ENCODE measurements around the gene ARRDC2. TPM values are rescaled to one million over a fixed set of nuclear protein-coding genes. Genes with fewer than 3 reads are reported as not detected.
A peak's percentile ranks its signal among the peaks of the same experiment; 100 is the strongest.

Gene ARRDC2
- total and polyA plus RNA-seq, 9 of the 15 experiments (the other 6 are each of a cell fraction or from before 2014, with no cell fraction given), result 1.9 to 27.4 (median 15.2) TPM

- TF ChIP-seq, protein P1, sequence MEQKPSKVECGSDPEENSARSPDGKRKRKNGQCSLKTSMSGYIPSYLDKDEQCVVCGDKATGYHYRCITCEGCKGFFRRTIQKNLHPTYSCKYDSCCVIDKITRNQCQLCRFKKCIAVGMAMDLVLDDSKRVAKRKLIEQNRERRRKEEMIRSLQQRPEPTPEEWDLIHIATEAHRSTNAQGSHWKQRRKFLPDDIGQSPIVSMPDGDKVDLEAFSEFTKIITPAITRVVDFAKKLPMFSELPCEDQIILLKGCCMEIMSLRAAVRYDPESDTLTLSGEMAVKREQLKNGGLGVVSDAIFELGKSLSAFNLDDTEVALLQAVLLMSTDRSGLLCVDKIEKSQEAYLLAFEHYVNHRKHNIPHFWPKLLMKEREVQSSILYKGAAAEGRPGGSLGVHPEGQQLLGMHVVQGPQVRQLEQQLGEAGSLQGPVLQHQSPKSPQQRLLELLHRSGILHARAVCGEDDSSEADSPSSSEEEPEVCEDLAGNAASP (IDR thresholded peaks at IDR 0.05), result no peak
- TF ChIP-seq ID3 (CRISPR knock-in tag; IDR thresholded peaks at IDR 0.05) (no peak), ID3 (tag; IDR thresholded peaks at IDR 0.05) (peak; percentile 51; the same call in 1 of the 2 replicates), ETV1 (tag; conservative IDR thresholded peaks at IDR 0.05; ENCODE audit: low read depth) (no peak), VEZF1 (CRISPR knock-in tag; IDR thresholded peaks at IDR 0.05) (peak; percentile 54), ASH1L (IDR thresholded peaks at IDR 0.05; ENCODE audit: borderline replicate concordance, low read depth, partially characterized antibody) (no peak), PML (IDR thresholded peaks at IDR 0.05; ENCODE audit: low read length) (no peak), ZFP1 (CRISPR knock-in tag; IDR thresholded peaks at IDR 0.05) (no peak), DACH1 (IDR thresholded peaks at IDR 0.05; ENCODE audit: partially characterized antibody) (no peak), ILK (tag; IDR thresholded peaks at IDR 0.05; ENCODE audit: borderline replicate concordance, low read depth) (no peak), ZNF766 (CRISPR knock-in tag; conservative IDR thresholded peaks at IDR 0.05) (0 out of 2 replicates have a peak, but pooled peaks have one; percentile 28), MAX (CRISPR knock-in tag; IDR thresholded peaks at IDR 0.05) (peak; percentile 63), XRCC5 (IDR thresholded peaks at IDR 0.05; ENCODE audit: low read depth, low read length) (peak; percentile 50; the same call in 1 of the 2 replicates), OTX1 (CRISPR knock-in tag; IDR thresholded peaks at IDR 0.05) (no peak), MITF (IDR thresholded peaks at IDR 0.05) (no peak), AFF1 (IDR thresholded peaks at IDR 0.05; ENCODE audit: low read depth in 1 of 2, partially characterized antibody in 2 of 2) (no peak)
- TF ChIP-seq, protein P2, sequence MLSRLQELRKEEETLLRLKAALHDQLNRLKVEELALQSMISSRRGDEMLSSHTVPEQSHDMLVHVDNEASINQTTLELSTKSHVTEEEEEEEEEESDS (CRISPR knock-in tag; IDR thresholded peaks at IDR 0.05), result no peak
Measured at GRCh38 chr19:17996826-17997316, 11.1 kb upstream of the ARRDC2 start (continued).
